ENCODE data around the gene SF3B2. TPM values are rescaled to one million over a fixed set of nuclear protein-coding genes. Genes with fewer than 3 reads are reported as not detected.
A peak's percentile ranks its signal among the peaks of the same experiment; 100 is the strongest.

Gene SF3B2
- total RNA-seq, 6 experiments from 2014 or later = 52.2 to 85.4 (median 67.2) TPM

DNA sequence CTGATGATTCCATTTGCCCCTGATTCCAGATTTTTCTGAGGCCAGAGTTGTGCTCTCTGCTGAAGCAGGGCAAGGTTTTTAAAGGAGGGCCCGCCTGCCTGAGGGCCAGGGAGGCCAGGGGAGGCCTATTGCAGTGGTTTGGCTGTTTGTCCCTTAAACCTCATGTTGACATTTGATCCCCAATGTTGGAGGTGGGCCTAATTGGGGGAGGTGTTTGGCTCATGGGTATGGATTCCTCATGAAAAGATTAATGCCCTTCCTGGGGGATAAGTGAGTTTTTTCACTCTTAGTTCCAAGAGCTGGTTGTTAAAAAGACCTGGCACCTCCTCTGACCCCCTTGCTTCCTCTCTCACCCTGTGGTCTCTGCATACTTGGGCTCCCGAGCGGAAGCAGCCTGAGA, 12.4 kb upstream of the SF3B2 start:
- H3K36me3 ChIP-seq = no peaks in the 10 kb centered on the region

DNA sequence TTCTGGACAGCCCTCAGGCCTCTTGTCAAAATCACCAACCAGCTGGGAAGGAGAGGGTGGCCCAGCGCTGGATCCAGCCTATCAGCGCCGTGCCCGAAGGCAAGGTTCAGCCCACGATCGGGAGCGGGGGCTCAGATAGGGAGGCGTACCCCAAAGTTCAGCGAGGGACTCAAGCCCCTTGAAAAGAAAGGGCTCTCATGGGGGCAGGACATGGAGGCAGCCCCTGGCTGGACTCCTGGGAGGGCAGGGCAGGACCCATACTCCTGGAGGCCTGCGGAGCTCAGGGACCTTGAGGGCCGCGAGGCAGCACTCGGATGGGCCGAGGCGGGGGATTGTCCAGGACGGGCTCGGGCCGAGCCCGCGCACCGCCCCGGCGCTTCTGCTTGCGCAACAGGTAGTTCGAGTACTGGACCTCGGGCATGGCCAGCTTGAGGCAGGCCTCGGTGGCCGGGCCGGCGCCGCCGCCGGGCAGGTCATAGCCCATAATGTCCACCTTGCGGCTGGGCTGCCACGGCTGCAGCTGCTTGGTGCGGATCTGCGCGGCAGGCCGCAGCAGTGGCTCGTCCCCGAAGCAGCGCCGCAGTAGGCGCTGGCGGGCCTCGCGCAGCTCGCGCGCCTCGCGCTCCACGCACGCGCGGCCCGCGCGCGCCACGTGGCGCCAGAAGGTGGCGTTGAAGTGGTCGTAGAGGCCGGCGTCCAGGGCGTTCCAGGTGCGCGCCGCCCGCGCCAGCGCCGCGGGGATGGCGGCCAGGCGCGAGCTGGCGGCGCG, 9.8 kb upstream of the SF3B2 start:
- no peaks in the 10 kb centered on the region for H3K36me3 ChIP-seq
- ATAC-seq = no peak
- TF ChIP-seq, protein P1, sequence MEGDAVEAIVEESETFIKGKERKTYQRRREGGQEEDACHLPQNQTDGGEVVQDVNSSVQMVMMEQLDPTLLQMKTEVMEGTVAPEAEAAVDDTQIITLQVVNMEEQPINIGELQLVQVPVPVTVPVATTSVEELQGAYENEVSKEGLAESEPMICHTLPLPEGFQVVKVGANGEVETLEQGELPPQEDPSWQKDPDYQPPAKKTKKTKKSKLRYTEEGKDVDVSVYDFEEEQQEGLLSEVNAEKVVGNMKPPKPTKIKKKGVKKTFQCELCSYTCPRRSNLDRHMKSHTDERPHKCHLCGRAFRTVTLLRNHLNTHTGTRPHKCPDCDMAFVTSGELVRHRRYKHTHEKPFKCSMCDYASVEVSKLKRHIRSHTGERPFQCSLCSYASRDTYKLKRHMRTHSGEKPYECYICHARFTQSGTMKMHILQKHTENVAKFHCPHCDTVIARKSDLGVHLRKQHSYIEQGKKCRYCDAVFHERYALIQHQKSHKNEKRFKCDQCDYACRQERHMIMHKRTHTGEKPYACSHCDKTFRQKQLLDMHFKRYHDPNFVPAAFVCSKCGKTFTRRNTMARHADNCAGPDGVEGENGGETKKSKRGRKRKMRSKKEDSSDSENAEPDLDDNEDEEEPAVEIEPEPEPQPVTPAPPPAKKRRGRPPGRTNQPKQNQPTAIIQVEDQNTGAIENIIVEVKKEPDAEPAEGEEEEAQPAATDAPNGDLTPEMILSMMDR (IDR thresholded peaks at IDR 0.05) = no peak
- TF ChIP-seq POLR2A (IDR thresholded peaks at IDR 0.05) = no peak
- H3K4me3 ChIP-seq = no peak overlapping the region
- intact Hi-C loops (cut with DNase I) = no loop called here
- 97% methylated on average over 46 of the region's 81 CpGs for WGBS (ENCODE audit: insufficient coverage, low coverage, low lambda C conversion rate, missing lambda C conversion rate)
- H3K27me3 ChIP-seq = no peaks in the 10 kb centered on the region
- H3K27ac ChIP-seq = no peak overlapping the region
- no peaks in the 10 kb centered on the region for H3K4me1 ChIP-seq
- H3K9me3 ChIP-seq = no peaks in the 10 kb centered on the region
- DNase-seq = peak in 2 of 3 donors; percentile 33 to 44

More for the DNA sequence above, 12.4 kb upstream of the SF3B2 start:
- no peak overlapping the region for H3K4me3 ChIP-seq
- H3K27ac ChIP-seq = no peak overlapping the region
- peak in 1 of 3 donors; percentile 3 for DNase-seq
- ATAC-seq = no peak
- no CpG with 5 or more reads among the region's 3 CpGs for WGBS (ENCODE audit: insufficient coverage, low coverage, low lambda C conversion rate, missing lambda C conversion rate)
- intact Hi-C loops (cut with DNase I) = no loop called here
- H3K9me3 ChIP-seq = no peaks in the 10 kb centered on the region
- TF ChIP-seq, protein P1 (IDR thresholded peaks at IDR 0.05) = no peak
- TF ChIP-seq POLR2A (IDR thresholded peaks at IDR 0.05) = no peak
- no peaks in the 10 kb centered on the region for H3K4me1 ChIP-seq
- no peaks in the 10 kb centered on the region for H3K27me3 ChIP-seq

DNA sequence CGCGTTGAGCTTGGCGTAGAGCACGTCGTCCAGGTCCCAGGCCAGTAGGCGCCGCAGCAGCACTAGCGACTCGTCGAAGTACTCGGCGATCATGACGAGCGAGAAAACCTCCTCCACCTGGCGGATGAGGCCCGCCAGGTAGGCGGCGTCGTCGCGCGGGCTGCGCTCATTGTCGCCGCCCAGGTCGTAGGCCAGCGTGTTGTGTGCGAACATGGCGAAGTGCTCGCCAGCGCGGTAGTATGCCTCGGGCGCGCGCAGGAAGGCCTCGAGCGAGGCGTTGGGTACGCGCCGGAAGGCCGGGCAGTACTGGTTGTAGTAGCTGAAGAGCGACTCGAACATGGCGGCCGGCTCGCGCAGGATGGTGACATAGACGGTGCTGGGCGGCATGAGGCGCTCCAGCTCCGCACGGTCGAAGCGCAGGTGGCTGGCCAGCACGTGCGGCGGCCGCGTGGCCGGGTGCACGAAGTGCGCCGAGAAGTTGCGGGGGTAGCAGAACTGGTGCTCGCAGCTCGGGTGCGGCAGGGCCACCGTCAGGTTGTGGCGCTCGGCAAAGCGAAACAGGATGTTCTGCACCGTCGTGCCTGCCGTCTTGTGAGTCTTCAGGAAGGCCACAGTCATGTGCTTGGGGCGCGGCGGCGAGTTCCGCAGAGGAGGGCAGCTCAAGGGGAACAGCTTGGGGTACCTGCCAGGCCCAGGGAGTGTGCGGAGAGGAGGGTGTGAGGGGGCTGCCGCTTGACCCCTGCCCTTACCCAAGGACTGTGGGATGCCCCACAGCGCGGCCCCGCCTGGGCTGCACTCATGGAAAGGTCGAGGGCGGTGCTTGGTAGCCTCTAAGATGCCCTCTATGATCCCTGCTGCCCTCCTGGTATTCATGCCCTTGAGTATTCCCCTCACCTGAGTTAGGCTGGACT, 8.9 kb upstream of the SF3B2 start:
- Histone ChIP-seq H3K4me1 (no peaks in the 10 kb centered on the region), H3K9me3 (no peaks in the 10 kb centered on the region), H3K4me3 (no peak overlapping the region), H3K36me3 (no peaks in the 10 kb centered on the region), H3K27ac (no peak overlapping the region), H3K27me3 (no peaks in the 10 kb centered on the region)
- intact Hi-C loops (cut with DNase I) = no loop called here
- DNase-seq (peak in 2 of 3 donors; percentile 36 to 49), ATAC-seq (no peak)
- WGBS (ENCODE audit: insufficient coverage, low coverage, low lambda C conversion rate, missing lambda C conversion rate) = 96% methylated on average over 49 of the region's 88 CpGs
- TF ChIP-seq, protein P1 (IDR thresholded peaks at IDR 0.05) = no peak
- no peak for TF ChIP-seq POLR2A (IDR thresholded peaks at IDR 0.05)

DNA sequence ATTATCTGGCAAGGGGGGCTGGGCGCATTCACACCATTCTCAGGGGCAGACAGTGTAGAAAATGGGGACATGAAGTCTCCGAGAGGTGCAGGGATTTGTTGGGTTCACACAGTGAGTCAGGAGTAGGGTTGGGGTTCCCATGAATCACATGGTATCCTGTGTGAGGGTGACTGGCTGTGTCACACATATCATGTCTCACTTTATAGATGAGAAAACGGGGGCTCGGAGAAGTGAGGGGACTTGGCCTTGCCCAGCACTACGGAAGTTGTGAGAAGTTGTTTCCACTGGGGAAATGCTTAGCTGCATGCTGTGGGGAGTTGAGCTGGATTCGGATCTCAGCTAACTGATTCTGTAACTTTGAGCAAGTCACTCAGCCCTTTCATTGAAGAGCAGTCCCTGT, 7.4 kb upstream of the SF3B2 start:
- H3K27me3 ChIP-seq = no peaks in the 10 kb centered on the region
- DNase-seq (peak in 1 of 3 donors; percentile 22), ATAC-seq (no peak)
- no peak for TF ChIP-seq POLR2A (IDR thresholded peaks at IDR 0.05)
- TF ChIP-seq, protein P1 (IDR thresholded peaks at IDR 0.05) = no peak
- H3K27ac ChIP-seq = no peak overlapping the region
- H3K36me3 ChIP-seq = no peaks in the 10 kb centered on the region
- H3K9me3 ChIP-seq = no peaks in the 10 kb centered on the region
- 68% methylated on average over 3 of the region's 6 CpGs for whole genome bisulfite sequencing (ENCODE audit: insufficient coverage, low coverage, low lambda C conversion rate, missing lambda C conversion rate)
- intact Hi-C loops (cut with DNase I) = no loop called here
- H3K4me3 ChIP-seq = no peak overlapping the region
- no peaks in the 10 kb centered on the region for H3K4me1 ChIP-seq
